GM12872 (cell line): ENCODE data around the gene AP4S1.

Experiments used
- TF ChIP-seq, protein P1 (sequence below): IDR thresholded peaks from 3 replicates; pipeline ENCODE4 v1.5.1; 2011; ENCODE audit warnings: low read depth, mild to moderate bottlenecking, low read length, moderate library complexity; ENCODE audit not compliant: insufficient read depth

The AP4S1 gene

DNA sequence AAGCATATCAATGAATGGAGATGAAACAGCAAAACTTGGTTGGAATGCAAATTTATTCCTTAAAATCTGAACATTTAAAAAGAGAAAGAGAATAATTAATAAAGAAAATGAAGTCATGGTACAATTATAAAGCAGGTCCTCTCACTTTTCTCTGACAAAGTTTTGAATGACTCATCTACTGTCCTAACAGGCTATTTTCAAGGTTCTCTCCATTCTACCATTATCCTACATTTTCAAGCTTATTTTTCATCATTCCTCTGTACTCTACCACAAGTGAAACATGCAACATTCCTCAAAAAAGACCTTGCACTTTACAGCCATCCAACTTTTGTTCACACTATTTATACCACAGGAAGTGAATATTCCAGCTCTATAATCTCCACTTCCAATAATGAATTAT, 36.9 kb upstream of the AP4S1 start:
- TF ChIP-seq, protein P1, sequence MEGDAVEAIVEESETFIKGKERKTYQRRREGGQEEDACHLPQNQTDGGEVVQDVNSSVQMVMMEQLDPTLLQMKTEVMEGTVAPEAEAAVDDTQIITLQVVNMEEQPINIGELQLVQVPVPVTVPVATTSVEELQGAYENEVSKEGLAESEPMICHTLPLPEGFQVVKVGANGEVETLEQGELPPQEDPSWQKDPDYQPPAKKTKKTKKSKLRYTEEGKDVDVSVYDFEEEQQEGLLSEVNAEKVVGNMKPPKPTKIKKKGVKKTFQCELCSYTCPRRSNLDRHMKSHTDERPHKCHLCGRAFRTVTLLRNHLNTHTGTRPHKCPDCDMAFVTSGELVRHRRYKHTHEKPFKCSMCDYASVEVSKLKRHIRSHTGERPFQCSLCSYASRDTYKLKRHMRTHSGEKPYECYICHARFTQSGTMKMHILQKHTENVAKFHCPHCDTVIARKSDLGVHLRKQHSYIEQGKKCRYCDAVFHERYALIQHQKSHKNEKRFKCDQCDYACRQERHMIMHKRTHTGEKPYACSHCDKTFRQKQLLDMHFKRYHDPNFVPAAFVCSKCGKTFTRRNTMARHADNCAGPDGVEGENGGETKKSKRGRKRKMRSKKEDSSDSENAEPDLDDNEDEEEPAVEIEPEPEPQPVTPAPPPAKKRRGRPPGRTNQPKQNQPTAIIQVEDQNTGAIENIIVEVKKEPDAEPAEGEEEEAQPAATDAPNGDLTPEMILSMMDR = no peak

DNA sequence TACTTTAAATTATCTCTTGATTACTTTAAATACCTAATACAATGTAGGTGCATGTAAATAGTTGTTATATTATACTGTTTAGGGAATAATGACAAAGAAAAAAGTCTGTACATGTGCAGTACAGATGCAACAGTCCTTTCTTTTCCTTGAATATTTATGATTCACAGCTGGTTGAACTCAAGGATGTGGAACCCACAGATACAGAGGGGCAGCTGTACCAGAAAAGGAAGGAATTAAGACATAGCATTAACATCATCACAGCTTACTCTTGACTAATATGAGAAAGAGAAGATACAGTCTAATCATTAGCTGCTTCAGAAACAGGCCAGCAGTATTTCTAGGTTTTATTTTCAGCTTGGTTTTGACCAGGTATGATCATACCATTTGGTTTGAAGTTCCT, 34.7 kb upstream of the AP4S1 start:
- TF ChIP-seq, protein P1 = no peak

DNA sequence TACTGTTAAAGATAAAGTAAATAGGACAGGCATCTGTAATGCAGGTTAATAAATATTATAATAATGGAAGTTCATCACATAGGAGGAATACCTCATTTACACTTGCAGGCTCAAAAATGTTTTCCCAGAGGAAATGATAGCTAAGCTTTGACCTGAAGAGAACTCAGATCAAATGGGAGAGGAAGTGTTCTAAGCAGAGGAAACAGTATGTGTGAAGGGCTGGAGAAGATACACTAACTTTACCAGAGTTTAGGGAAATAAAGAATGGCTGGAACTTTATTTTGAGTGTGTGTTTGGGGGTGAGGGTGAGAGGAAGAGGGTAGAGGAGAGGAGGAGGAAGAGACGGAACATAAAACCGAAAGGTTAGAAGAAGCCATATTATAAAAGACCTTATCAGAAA, 34.0 kb upstream of the AP4S1 start:
- TF ChIP-seq, protein P1 = no peak

DNA sequence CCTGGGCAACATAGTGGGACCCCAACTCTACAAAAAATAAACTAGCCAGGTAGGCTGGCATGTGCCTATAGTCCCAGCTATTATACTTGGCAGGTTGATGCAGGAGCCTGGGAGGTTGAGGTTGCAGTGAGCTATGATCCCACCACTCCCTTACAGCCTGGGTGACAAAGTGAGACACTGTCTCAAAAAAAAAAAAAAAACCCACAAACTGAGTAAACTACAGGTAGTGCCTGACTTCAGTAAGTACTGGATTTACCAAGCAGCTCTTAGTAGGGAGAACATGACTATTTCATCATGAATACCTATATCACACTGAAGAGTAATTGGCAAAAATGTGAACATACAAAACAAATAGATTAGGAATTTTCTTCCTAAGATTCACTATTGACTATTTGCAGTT, 32.4 kb upstream of the AP4S1 start:
- TF ChIP-seq, protein P1 = no peak

DNA sequence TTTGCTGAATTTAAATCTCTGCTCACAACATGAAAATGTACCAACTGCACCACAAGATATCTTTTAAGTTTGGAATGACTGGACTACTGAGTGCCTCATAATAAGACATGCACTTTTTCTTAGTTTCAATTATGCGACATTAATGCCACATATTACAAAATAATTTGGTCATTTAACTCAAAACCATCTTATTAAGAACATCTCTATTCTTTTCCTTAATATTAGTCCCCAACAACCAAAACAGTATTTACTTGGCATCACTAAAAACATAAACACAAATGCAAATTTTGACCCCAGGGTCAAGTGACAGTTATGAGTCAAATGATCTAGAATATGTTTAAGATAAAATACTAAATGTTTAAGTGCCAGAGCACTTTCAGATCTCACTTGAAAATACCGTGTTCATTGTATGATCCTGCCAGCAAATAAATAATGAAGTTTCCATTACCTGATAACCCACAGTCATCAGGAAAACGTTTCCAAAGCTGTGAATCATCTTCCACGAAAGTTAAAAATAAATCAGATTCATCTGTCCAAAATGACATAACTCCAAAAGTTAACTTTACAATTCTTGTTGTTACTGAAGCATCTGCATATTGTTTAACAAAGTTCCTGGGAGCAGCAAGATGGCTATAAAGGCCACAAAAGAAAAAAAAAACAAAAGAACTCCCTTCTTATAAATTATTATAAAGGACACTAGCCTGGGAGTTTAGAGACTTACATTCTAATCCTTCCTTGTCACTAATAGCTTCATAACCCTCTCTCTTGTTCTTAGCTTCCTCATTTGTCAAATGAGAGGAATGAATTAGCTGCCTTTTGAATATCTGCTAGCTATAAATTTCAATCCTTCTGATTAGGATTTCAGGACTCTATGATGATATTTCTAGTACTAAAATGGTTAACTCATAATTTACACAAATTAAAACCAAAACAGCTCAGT, 30.5 kb upstream of the AP4S1 start:
- TF ChIP-seq, protein P1 = no peak

DNA sequence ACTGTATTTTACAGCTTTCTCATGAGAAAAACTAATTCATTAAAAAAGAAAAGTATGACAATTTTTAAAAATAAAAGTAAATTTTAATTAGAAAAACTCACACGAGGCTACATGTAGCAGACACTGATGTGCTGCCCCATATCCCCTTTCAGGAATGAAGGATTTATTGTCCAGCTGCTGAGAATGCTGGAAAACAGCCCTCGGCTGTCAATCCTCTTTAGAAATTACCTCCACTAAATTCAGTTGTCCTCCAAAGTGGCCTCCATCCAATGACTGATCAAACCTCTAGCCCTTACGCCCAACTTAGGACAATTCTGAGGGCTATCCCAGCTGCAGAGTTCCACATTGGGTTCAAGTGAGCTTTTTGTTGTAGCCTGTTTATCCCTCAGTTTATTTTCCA, 29.8 kb upstream of the AP4S1 start:
- TF ChIP-seq, protein P1 = no peak

DNA sequence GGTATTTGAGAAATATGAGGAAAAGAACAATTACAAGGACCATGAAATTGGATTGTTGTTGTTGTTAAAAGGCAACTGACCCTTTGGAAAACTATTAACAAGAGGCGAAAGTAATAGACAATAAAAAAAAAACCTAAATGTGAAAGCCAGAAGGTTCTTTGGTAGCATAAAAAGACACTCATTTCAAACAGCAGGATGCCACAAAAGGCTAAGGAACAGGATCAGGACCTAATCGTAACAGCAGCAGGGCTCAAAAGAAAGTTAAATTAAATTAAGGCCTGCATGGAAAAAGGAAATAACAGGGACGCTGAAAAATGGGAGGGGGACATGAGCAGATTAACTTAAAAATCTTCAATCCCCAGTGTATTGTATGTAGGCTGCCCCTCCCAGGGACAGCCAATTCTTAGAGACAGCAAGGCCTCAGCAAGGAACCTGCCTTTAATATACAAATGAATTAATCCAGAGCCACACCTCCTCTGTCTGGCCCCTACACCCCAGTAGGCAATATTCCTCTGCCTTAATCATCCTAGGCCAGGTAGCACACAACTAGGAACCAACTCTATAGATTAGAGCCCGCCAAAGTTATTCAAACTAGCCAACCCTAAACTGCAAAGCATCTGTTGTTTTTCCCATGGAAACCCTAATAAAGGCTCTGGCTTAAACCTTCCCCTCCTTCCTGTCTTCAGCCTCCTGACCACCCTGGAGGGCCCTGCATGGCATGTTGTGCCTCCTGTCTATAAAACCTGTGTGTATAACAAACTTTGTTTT, 28.4 kb upstream of the AP4S1 start:
- TF ChIP-seq, protein P1 = no peak
